GM23248 (cell line): Measurements from ENCODE around the gene PAX6.

Source experiments
- EZH2 ChIP-seq: fragments of 200-600 bp; sonication (generic); IDR thresholded peaks from 2 replicates; pipeline ENCODE4 v1.6.1; 2018; ENCODE audit warnings: antibody characterized with exemption, mild to moderate bottlenecking; ENCODE audit not compliant: insufficient read depth, poor library complexity, severe bottlenecking
- EZH2phosphoT487 ChIP-seq: fragments of 200-600 bp; sonication (generic); IDR thresholded peaks from 2 replicates; pipeline ENCODE4 v1.6.1; 2018; ENCODE audit warnings: antibody characterized with exemption, moderate library complexity, mild to moderate bottlenecking, low read depth; ENCODE audit not compliant: insufficient read depth

GRCh38 chr11:31767066-31767465, 44.1 kb downstream of the PAX6 start:
- TF ChIP-seq EZH2 (no peak), EZH2phosphoT487 (no peak)
